H1 (cell line): ENCODE data around the gene THAP7. TPM values are rescaled to one million over a fixed set of nuclear protein-coding genes. Genes with fewer than 3 reads are reported as not detected.

Experiments
- CEBPB ChIP-seq: IDR thresholded peaks from 2 replicates; pipeline ENCODE4 v1.6.1; 2012; ENCODE audit warnings: low read depth, low read length
- CHD7 ChIP-seq: fragments of 300-600 bp; sonication (generic); IDR thresholded peaks from 2 replicates; pipeline ENCODE4 v1.7.1; 2012; ENCODE audit warnings: low read length, moderate library complexity, mild to moderate bottlenecking, inconsistent platforms; ENCODE audit not compliant: insufficient replicate concordance
- CREB1 ChIP-seq: IDR thresholded peaks from 2 replicates; pipeline ENCODE4 v1.6.1; 2012; ENCODE audit warnings: inconsistent platforms
- EZH2 ChIP-seq: fragments of 200-600 bp; sonication (generic); IDR thresholded peaks from 2 replicates; pipeline ENCODE4 v1.7.1; 2012; ENCODE audit warnings: low read depth, mild to moderate bottlenecking, moderate library complexity, low read length, inconsistent platforms; ENCODE audit not compliant: severe bottlenecking
- MAFK ChIP-seq: IDR thresholded peaks from 2 replicates; pipeline ENCODE4 v1.6.1; 2012; ENCODE audit warnings: low read depth, mild to moderate bottlenecking, improper control_type of control experiment, low read length
- polyA plus RNA-seq, 7 experiments: library from polyadenylated mRNA; depleted of rRNA in 3 of 7; stranded (reverse) in 5 of 7; unstranded in 2 of 7; fragments of >200 nt in 5 of 7; fragments of 200-250 nt in 2 of 7; gene quantifications; 1 replicate in 5 of 7; 2 replicates in 1 of 7; 4 replicates in 1 of 7; pipeline versions ENCODE4 v1.2.1 to v1.2.3, GENCODE V29; 2011 to 2013; ENCODE audit warnings: missing spikeins in 2 of 7, mixed read lengths in 2 of 7
- total RNA-seq: library from RNA; stranded (reverse); fragmentation: NEBNext Ultra II Directional; extraction: Animal tissue kit (Norgen Biotek cat#: 25700); gene quantifications from 2 replicates; pipeline ENCODE4 v1.2.1, GENCODE V29; 2021

THAP7 gene
- total and polyA plus RNA-seq, 2 of the 8 experiments (the other 6 are each of a cell fraction or from before 2014, with no cell fraction given): 16.9 to 32.5 TPM

- no peak for TF ChIP-seq CHD7
- TF ChIP-seq CEBPB: no peak
- TF ChIP-seq CREB1: no peak
- no peak for TF ChIP-seq MAFK
- TF ChIP-seq EZH2: no peak
Measured at GRCh38 chr22:20986365-20986764, 15.6 kb downstream of the THAP7 start (continued).
